ENCODE measurements around the gene RGSL1. TPM values are rescaled to one million over a fixed set of nuclear protein-coding genes. Genes with fewer than 3 reads are reported as not detected.

The RGSL1 gene
- polyA plus RNA-seq, 1 donor = not detected

Other genes with a start within 250 kb of the RGSL1 start
- 438 TPM for gene GLUL, start 58.4 kb upstream of the RGSL1 start, polyA plus RNA-seq (ENCODE audit: insufficient read length)
- 0.11 TPM for gene TEDDM1, start 49.5 kb upstream of the RGSL1 start, polyA plus RNA-seq (ENCODE audit: insufficient read length)
- 2.5 TPM for gene RNASEL, start 139.1 kb downstream of the RGSL1 start, polyA plus RNA-seq (ENCODE audit: insufficient read length)
- 5.5 TPM for gene RGS16, start 154.2 kb downstream of the RGSL1 start, polyA plus RNA-seq (ENCODE audit: insufficient read length)
- 0.04 TPM for gene RGS8, start 234.4 kb downstream of the RGSL1 start, polyA plus RNA-seq (ENCODE audit: insufficient read length)